Right forelimb (tissue), 1 donor: Measurements from ENCODE around the gene B4GALT3.

Experiments used
- DNase-seq: peaks from one replicate; pipeline ENCODE4 v3.0.0-alpha.2; 2018

The B4GALT3 gene

GRCh38 chr1:161201836-161202712 lies 24.8 kb upstream of the B4GALT3 start, which contains the start of gene NDUFS2:
Gene NDUFS2 (plus strand): TSS chr1:161202367. CDS start chr1:161202386, 19 bp downstream.
- DNase-seq: peak; percentile 97

DNA sequence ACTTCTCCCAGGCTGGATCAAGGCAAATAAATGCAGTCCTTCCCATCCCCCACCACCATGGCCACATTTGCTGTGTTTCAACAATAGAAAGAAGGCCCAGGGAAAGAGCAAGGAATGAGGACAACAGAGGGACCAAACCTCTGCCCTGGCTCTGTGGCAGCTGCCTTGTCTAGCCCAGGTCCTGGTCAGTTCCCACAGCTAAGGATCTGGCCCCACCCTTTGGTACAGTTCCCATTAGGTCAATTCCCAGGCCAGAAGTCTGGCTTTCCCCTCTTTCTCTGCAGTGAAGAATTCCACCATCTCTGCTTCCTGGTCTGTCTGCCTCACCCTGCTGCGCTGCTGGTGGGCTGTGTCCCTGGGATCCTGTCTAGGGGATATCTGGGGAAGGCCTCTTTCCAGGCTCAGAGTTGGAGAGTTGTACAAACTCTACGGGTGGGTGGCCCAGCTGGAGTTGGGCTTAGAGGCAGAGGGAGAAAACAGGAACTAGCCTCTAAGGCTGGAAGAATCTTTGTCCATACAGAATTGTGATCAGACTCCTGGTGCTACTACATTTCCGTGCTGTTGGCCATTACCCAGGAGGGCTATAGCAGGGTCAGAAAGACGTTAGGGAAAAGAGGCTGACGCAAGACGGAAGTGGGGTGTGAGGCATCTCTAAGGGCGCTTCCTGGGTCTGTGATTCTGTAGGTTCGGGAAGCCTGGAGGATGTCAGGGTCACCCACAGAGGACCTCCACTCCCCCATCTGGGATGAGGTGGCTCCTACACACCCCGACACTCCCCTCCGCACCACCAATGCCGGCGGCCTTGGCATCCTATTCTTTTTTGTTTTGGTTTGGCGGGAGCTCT lies 23.9 kb upstream of the B4GALT3 start:
- DNase-seq: peak; percentile 67

DNA sequence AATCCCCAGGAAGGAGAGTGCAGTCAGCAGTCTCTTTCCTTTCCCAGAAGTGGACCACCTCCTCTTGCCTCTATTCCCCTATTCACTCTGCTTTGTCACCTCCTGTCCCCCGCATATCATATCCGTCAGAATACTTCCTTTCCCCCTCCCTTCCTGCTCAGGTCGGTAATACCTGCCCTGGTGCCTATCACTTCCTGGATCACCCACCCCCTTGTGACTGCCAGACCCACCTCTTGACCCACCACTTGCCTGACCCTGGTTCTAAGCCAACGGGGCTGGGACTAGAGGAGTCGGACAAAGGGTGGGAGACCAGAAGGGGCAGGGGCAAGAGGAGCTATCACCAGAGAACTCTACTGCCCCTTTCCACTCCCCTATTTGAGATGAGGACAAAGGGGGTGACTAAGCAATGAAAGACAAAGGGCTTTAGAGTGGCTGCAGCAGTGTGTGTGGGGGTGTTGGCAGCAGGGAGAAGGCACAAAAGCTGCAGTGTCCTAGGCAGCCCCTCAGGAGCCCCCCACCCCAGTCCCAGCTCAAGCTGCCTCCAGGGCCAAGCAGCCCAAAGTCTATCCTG lies 23.2 kb upstream of the B4GALT3 start:
- DNase-seq: no peak

DNA sequence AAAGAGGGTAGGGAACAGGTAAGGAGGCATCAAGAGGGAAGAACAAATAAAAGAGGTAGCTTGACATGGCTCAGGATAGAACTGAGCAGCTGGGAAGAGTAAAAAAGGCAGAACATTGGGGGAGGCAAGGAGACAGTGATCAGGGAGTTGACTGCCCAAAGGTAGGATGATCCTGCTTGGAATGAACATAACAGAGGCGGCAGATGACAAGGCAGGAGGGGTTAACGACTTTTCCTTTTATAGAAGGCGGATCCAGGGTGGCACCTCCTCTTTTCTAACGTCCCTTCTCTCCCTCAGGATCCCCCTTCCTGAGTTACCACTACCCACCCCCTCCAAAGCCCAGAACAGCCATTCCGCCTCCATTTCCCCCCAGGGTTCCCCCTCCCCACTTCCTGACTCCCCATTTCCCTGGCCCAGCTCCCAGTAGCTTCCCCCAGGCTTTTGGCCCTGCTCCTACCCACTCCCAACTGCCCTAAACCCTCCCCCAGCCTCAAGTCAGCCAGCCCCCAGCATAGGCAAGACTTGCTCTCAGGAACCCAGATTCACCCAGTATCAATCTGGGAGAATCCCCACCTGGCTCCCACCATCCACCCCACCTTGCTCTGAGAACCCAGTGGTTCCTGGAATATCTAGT lies 22.3 kb upstream of the B4GALT3 start:
- DNase-seq: no peak

DNA sequence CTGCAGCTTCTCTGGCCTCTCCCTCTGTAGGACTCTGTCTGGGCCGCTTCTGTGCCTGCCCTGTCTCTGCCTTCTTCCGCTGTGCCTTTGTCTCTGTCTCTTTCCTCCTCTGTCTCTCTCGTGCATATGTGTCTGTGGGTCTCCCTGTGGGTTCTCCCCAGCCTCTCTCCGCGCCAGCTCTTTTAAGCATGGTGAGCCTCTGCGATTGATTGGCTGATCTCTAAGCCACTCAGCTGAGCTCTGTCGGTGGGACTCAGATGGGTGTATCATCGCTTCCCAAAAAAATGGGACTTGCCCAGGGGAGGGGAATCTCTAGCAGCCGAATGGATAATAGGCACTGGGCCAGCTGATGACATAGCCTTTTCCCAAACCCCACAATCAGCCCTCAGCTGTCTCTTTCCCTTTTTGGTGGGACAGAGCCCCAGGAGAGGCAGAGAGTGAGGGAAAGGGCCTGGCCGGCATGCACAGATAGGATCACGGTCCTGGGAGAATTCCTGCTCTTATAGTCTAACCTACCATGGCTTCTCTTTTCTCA lies 21.7 kb upstream of the B4GALT3 start, which contains the start of gene ADAMTS4:
Gene ADAMTS4, minus strand, starts transcription at position 158 of the 535 bp plus-strand sequence. CDS start 427 bp downstream, outside the sequence.
- DNase-seq: peak; percentile 81

DNA sequence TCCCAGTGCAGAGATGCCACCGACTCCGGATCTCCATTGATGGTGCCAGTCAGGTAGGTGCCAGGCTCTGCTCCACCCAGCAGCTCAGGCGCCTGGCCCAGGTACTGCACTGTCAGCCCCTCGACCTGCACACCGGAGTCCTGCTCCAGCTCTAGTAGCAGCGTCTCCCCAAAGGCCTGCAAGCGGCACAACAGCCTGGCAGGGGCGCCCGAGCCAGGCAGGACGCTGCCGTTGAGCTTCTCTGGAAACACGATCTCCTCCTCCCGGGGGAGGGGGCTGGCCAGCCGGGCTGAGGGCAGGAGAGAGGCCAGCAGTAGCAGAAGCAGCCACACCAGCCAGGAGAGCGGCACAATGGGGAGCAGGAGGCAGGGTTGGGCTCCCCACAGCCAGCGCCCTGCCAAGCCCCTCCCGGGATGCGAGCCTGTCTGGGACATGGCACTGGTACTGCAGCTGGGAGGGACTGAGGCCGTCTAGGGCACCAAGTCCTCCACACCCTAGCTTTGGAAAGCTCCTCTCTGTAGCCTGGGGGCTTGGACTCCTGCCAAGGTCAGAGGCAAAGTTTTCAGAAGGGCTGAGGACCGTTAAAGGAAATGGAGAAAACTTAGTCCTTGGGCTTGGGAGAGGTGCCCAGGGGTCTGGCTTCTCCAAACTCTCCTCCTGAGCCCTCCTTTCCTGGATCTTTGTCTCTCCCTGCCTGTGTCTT lies 21.0 kb upstream of the B4GALT3 start:
- peak; percentile 80 for DNase-seq

DNA sequence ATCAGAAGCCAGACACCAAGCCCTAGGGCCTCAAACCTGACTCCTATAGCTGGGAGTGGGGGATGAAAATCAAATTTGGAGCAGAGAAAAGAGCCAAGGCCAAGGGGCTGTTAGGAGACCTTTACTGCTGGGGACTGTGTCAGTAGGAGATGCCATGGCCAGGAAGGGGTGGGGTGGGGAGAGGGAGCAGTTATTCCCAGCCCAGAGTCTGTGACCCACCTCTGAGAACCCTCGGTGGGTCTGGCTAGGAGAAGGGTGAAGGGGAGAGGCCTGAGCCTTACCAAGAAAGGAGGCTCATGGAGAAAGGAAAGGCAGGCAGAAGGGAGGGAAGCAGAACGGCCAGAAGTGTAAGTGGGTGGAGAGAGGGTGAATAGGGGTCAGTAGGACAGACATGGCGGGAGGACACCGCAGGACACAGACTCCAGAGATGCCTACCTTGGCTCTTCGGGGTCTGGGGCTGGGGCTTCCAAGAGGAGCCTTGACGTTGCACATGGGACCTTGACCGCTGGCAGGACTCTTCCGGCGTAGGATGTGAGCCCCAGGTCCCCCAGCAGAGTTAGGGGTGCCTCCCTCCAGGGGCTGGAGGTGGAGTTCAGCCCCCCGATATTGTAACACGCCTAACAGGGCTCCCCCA lies 20.4 kb upstream of the B4GALT3 start:
- no peak for DNase-seq

DNA sequence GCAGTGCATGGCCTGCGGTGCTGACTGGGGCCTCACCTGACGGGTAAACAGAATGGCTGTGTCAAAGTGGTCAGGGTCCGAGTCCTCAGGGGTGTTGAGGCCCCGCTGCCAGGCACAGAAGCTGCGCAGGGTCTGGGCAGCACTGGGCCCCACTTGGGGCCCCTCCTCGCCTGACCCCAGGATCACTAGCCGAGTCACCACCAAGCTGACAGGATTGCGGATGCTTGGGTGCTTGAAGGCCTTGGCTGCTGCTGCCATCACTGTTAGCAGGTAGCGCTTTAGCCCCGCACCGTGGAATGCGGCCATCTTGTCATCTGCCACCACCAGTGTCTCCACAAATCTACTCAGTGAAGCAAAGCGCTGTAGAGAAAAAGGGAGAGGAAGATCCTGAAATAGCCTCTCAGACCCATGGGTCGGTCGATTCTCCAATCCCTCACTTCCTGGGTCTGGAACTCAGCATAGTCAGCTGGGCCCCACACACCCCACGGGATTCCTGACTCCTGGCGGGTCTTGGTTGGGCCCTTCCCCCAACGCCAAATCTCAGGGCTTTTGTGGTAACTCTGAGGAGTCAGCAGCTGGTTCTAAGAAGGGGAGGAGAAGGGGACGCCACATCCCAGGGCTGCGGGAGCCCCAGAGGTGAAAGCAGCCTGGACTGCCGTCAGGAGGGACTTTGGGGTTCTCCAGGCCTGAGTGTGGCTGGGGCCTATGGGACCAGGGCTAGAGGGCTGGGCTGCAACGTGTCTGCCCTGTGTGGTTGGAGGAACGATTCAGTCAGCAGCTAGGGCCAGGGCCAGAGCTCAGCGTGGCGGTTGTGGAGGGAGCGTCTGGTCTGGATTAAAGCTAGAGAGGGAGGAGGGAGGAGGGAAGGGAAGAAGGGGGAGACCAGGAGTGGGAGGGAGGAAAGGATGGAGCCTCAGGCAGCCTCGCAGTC lies 19.5 kb upstream of the B4GALT3 start:
- peak; percentile 89 for DNase-seq

DNA sequence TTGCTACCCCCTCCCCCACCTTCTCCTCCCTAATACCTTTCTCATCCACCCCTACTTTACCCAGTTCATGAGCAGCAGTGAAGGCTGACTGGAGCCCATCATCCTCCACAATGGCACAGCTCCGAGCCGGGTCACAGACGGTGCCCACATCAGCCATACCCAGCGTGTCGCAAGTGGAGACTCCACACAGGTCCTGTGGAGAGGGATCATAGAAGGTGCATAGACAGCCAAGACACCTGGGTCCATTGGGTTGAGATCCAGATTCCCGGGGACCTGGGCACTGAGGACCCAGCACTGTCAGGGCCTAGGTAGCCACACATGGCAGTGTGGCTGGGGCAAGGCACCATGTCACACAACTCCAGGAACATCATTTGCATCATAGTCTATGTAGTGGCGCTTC lies 18.8 kb upstream of the B4GALT3 start:
- DNase-seq: no peak

DNA sequence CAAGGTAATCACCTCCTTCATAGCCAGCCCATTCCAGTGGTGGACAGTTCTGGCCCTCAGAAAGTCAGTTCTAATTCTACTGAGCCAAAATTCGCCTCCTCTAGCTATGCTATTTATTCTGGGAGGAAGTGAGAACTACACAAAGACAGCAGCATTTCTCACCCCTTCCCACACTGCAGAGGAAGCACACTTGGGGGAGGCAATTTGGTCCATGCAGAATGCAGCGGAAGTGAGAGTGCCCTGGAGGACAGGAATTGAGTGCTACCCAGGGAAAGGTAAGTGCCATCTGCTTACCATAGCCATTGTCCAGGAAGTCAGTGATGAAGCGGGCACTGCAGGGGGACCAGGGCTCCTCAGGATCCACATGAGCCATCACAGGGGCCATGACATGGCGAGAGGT lies 17.9 kb upstream of the B4GALT3 start:
- no peak for DNase-seq

- no peak for DNase-seq
Measured at GRCh38 chr1:161193561-161194235, 16.4 kb upstream of the B4GALT3 start.

GRCh38 chr1:161192476-161193465 lies 15.5 kb upstream of the B4GALT3 start:
- DNase-seq: peak; percentile 69

- DNase-seq: no peak
Measured at GRCh38 chr1:161191971-161192370, 14.7 kb upstream of the B4GALT3 start.

GRCh38 chr1:161190962-161191521 lies 13.7 kb upstream of the B4GALT3 start:
- no peak for DNase-seq

GRCh38 chr1:161189036-161189435 lies 11.7 kb upstream of the B4GALT3 start:
- DNase-seq: no peak

GRCh38 chr1:161188381-161188780 lies 11.1 kb upstream of the B4GALT3 start:
- DNase-seq: no peak

GRCh38 chr1:161187311-161187710 lies 10.0 kb upstream of the B4GALT3 start:
- no peak for DNase-seq
